Measurements from ENCODE around the gene LRCH2. TPM values are rescaled to one million over a fixed set of nuclear protein-coding genes. Genes with fewer than 3 reads are reported as not detected.

The LRCH2 gene
- total RNA-seq, 1 donor, result 8.2 TPM

GRCh38 chrX:115189646-115190635, 44.0 kb downstream of the LRCH2 start:
- no peak for TF ChIP-seq CTCF (IDR thresholded peaks at IDR 0.05; ENCODE audit: insufficient read depth, low read depth, low read length)
- no peak for DNase-seq (ENCODE audit: low read depth)
- no peak overlapping the region for H3K4me3 ChIP-seq (ENCODE audit: low read depth, low read length)

- no peak for DNase-seq (ENCODE audit: low read depth)
- H3K4me3 ChIP-seq (ENCODE audit: low read depth, low read length), result no peak within 1 kb of the TSS
- TF ChIP-seq CTCF (IDR thresholded peaks at IDR 0.05; ENCODE audit: insufficient read depth, low read depth, low read length), result no peak
Observed at GRCh38 chrX:115189110-115189509, 44.8 kb downstream of the LRCH2 start, which contains the start of gene RBMXL3. RBMXL3 (plus strand) TSS chrX:115189410; CDS start chrX:115189442, 32 bp downstream.

GRCh38 chrX:115183980-115184379, 49.9 kb downstream of the LRCH2 start:
- H3K4me3 ChIP-seq (ENCODE audit: low read depth, low read length), result no peak overlapping the region
- TF ChIP-seq CTCF (IDR thresholded peaks at IDR 0.05; ENCODE audit: insufficient read depth, low read depth, low read length), result no peak
- DNase-seq (ENCODE audit: low read depth), result peak; percentile 77

- TF ChIP-seq CTCF (IDR thresholded peaks at IDR 0.05; ENCODE audit: insufficient read depth, low read depth, low read length), result no peak
- no peak for DNase-seq (ENCODE audit: low read depth)
- H3K4me3 ChIP-seq (ENCODE audit: low read depth, low read length), result no peak overlapping the region
Observed at GRCh38 chrX:115178473-115178872, 55.4 kb downstream of the LRCH2 start.

- DNase-seq (ENCODE audit: low read depth), result peak; percentile 11
- no peak overlapping the region for H3K4me3 ChIP-seq (ENCODE audit: low read depth, low read length)
- no peak for TF ChIP-seq CTCF (IDR thresholded peaks at IDR 0.05; ENCODE audit: insufficient read depth, low read depth, low read length)
Observed at GRCh38 chrX:115177932-115178331, 56.0 kb downstream of the LRCH2 start.

GRCh38 chrX:115174548-115174947, 59.3 kb downstream of the LRCH2 start:
- DNase-seq (ENCODE audit: low read depth), result no peak
- no peak for TF ChIP-seq CTCF (IDR thresholded peaks at IDR 0.05; ENCODE audit: insufficient read depth, low read depth, low read length)
- H3K4me3 ChIP-seq (ENCODE audit: low read depth, low read length), result no peak overlapping the region
